GM18868 (cell line): ENCODE measurements around the gene ALPI.
"Not testable (repeated sequence)": the region's sequence is repeated elsewhere in the genome, so short reads cannot be mapped to it uniquely, and the experiment has no call there.

ENCODE experiments used
- ATAC-seq: cut with Tn5 transposase; IDR thresholded peaks from one replicate; pipeline ENCODE4 v1.9.1; 2021; ENCODE audit warnings: mild to moderate bottlenecking, moderate library complexity; ENCODE audit not compliant: unreplicated experiment

ALPI gene

GRCh38 chr2:232455426-232456255, at the start of gene ALPI:
Gene ALPI (plus strand): TSS chr2:232456153. CDS start chr2:232456200, 47 bp downstream.
- ATAC-seq: no peak

GRCh38 chr2:232406556-232407310, 49.2 kb upstream of the ALPI start, which contains the start of gene ALPG:
Gene ALPG (plus strand): TSS chr2:232406844. CDS start chr2:232406895, 51 bp downstream.
- no peak for ATAC-seq

GRCh38 chr2:232407428-232408150, 48.4 kb upstream of the ALPI start:
- not testable (repeated sequence) for ATAC-seq

- ATAC-seq: not testable (repeated sequence)
Observed at GRCh38 chr2:232408269-232408668, 47.7 kb upstream of the ALPI start.

GRCh38 chr2:232409617-232410016, 46.3 kb upstream of the ALPI start:
- not testable (repeated sequence) for ATAC-seq

- no peak for ATAC-seq
Observed at GRCh38 chr2:232410238-232410900, 45.6 kb upstream of the ALPI start.

GRCh38 chr2:232411901-232412629, 43.9 kb upstream of the ALPI start:
- ATAC-seq: no peak

GRCh38 chr2:232412986-232413385, 43.0 kb upstream of the ALPI start:
- no peak for ATAC-seq

GRCh38 chr2:232415138-232415690, 40.7 kb upstream of the ALPI start:
- ATAC-seq: no peak

- no peak for ATAC-seq
Observed at GRCh38 chr2:232415736-232416520, 40.0 kb upstream of the ALPI start.

GRCh38 chr2:232416521-232417470, 39.2 kb upstream of the ALPI start:
- no peak for ATAC-seq

- ATAC-seq: no peak
Observed at GRCh38 chr2:232417489-232417888, 38.5 kb upstream of the ALPI start.

- ATAC-seq: no peak
Observed at GRCh38 chr2:232418056-232418455, 37.9 kb upstream of the ALPI start.

- ATAC-seq: no peak
Observed at GRCh38 chr2:232418466-232419244, 37.3 kb upstream of the ALPI start.

GRCh38 chr2:232419245-232420072, 36.5 kb upstream of the ALPI start:
- no peak for ATAC-seq

GRCh38 chr2:232420073-232420454, 35.9 kb upstream of the ALPI start:
- ATAC-seq: no peak
